Panc1 (cell line): Measurements from ENCODE around the gene UBE2E1.

Experiments used
- CTCF ChIP-seq: fragments of 450-650 bp; IDR thresholded peaks from 2 replicates; pipeline ENCODE4 v1.5.1; 2017; ENCODE audit warnings: mild to moderate bottlenecking
- POLR2AphosphoS5 ChIP-seq: IDR thresholded peaks from 2 replicates; pipeline ENCODE4 v1.6.1; 2012; ENCODE audit warnings: mild to moderate bottlenecking, low read depth, low read length, moderate library complexity
- REST ChIP-seq, 2 experiments: IDR thresholded peaks; 2 replicates each; pipeline ENCODE4 v1.6.1; 2011 to 2012; ENCODE audit warnings: low read depth in 2 of 2, control low read depth in 1 of 2, low read length in 1 of 2, mild to moderate bottlenecking in 1 of 2, moderate library complexity in 1 of 2; ENCODE audit not compliant: insufficient read depth in 1 of 2
- SIN3A ChIP-seq: IDR thresholded peaks from 2 replicates; pipeline ENCODE4 v1.6.1; 2012; ENCODE audit warnings: low read depth, mild to moderate bottlenecking, low read length, moderate library complexity, borderline replicate concordance; ENCODE audit not compliant: insufficient read depth

DNA sequence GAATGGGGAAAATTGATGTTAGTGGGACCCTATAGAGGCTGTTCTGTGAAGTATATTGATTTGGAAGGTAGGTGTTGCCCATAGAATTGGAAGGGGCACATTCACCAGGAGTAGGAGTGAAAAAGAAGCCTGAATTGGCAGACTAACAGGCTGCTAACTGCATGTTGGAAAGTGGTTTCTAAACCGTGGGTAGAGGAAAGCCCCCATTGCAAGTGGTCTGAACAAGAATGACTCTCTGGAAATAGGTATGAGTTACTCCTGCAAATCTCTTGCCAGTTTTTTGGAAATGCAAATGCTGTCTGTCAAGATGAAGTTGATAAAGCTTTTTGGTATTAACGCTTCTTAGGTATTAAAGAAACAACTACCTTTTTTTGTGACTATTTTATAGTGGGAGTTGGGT is 3.5 kb downstream of the UBE2E1 start:
- TF ChIP-seq CTCF (no peak), POLR2AphosphoS5 (no peak), SIN3A (no peak), REST (IDR thresholded peaks at IDR 0.05; ENCODE audit: insufficient read depth in 1 of 2, low read depth in 2 of 2, low read length in 1 of 2) (no peak)
